ENCODE measurements around the gene SH3TC1.
A peak's percentile ranks its signal among the peaks of the same experiment; 100 is the strongest.

The SH3TC1 gene

DNA sequence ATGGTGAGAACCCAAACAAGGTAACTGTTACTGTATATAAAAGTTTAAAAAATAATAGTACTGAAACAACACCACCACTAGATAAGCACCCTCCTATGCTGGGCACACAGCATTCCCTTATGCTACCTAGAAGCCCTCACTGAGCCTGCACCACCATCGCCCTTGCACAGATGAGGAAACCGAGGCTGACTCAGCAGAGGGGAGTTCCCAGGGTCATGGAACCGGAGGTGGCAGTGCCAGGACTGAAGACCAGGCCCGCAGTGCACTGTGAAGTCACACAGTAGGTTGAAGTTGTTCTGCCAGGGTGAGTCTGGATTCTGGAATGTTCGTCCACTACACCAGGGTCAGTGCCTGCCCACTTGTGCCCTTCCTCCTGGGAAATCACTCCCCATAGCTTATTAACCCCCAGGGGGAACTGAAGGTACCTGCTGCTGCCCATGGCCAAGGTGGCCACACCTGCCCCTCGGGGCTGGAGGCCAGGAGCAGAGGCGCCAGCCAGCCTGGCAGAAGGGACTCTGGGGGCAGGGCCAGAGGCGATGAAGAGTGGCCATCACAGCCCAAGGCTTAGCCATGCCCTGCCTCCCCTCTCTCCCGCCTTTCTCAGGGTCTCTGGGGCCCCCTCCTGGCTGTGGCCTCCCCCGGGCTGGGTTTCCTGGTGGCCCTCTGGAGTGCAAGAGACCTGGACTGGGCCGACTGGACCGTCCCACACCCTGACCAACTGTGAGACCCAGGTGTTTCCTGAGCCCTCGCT is 25.4 kb upstream of the SH3TC1 start:
- no peak for DNase-seq
- Histone ChIP-seq H3K9me3 (peaks cover 0 to 6% (median 0%) of the 10 kb centered on the region in 3 donors), H3K36me3 (no peaks in the 10 kb centered on the region), H3K4me3 (no peak overlapping the region), H3K4me1 (no peaks in the 10 kb centered on the region), H3K27me3 (peaks cover 0 to 11% of the 10 kb centered on the region in 2 donors), H3K27ac (no peak overlapping the region)
- intact Hi-C loops (cut with DNase I; ENCODE audit: low total_unique reads), result no loop called here
- TF ChIP-seq, protein P1, sequence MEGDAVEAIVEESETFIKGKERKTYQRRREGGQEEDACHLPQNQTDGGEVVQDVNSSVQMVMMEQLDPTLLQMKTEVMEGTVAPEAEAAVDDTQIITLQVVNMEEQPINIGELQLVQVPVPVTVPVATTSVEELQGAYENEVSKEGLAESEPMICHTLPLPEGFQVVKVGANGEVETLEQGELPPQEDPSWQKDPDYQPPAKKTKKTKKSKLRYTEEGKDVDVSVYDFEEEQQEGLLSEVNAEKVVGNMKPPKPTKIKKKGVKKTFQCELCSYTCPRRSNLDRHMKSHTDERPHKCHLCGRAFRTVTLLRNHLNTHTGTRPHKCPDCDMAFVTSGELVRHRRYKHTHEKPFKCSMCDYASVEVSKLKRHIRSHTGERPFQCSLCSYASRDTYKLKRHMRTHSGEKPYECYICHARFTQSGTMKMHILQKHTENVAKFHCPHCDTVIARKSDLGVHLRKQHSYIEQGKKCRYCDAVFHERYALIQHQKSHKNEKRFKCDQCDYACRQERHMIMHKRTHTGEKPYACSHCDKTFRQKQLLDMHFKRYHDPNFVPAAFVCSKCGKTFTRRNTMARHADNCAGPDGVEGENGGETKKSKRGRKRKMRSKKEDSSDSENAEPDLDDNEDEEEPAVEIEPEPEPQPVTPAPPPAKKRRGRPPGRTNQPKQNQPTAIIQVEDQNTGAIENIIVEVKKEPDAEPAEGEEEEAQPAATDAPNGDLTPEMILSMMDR (IDR thresholded peaks at IDR 0.05), result no peak

DNA sequence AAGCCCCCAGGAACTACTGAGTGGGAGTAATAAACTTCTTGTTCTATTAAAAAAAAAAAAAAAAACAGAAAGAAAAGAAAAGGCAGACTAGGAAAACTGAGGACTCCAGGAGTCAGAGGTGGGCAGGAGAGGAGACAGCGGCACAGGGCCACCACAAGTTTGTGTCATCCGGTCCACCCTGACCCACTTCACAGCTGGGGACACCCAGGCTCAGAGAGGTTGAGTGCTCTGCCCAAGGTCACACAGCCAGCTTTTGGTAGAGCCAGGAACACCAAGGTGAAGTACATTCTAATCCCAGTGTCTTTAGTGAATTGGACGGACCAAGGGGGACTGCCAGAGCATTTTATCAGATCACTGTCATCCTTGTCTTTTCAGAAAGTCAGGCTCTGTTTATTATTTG is 24.1 kb upstream of the SH3TC1 start:
- H3K27ac ChIP-seq, result no peak overlapping the region
- H3K4me3 ChIP-seq, result no peak overlapping the region
- H3K27me3 ChIP-seq, result peaks cover 0 to 18% of the 10 kb centered on the region in 2 donors
- H3K36me3 ChIP-seq, result no peaks in the 10 kb centered on the region
- no peaks in the 10 kb centered on the region for H3K9me3 ChIP-seq
- DNase-seq, result no peak
- TF ChIP-seq, protein P1 (IDR thresholded peaks at IDR 0.05), result no peak
- H3K4me1 ChIP-seq, result no peaks in the 10 kb centered on the region
- intact Hi-C loops (cut with DNase I; ENCODE audit: low total_unique reads), result no loop called here

DNA sequence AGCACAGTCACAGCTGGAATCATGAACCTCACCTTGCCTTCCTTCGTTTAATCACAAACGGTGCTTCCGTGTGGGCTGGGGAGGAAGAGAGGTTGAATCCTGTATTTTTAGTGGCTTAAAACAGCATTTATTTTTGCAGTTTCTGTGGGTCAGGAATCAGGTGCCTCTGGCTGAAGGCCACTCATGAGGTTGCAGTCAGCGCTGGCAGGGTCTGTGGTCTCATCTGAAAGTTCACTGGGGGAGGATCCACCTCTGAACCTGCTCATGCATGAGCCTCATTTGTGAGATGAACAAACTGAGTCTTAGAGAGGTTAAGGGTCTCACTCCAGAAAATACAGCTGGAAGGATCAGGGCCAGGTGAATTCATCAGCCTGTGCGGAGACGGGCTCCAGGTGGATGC is 23.4 kb upstream of the SH3TC1 start:
- intact Hi-C loops (cut with DNase I; ENCODE audit: low total_unique reads), result no loop called here
- no peaks in the 10 kb centered on the region for H3K4me1 ChIP-seq
- no peak overlapping the region for H3K4me3 ChIP-seq
- peaks cover 0 to 18% of the 10 kb centered on the region in 2 donors for H3K27me3 ChIP-seq
- no peaks in the 10 kb centered on the region for H3K9me3 ChIP-seq
- no peak for DNase-seq
- H3K36me3 ChIP-seq, result no peaks in the 10 kb centered on the region
- TF ChIP-seq, protein P1 (IDR thresholded peaks at IDR 0.05), result no peak
- H3K27ac ChIP-seq, result no peak overlapping the region

DNA sequence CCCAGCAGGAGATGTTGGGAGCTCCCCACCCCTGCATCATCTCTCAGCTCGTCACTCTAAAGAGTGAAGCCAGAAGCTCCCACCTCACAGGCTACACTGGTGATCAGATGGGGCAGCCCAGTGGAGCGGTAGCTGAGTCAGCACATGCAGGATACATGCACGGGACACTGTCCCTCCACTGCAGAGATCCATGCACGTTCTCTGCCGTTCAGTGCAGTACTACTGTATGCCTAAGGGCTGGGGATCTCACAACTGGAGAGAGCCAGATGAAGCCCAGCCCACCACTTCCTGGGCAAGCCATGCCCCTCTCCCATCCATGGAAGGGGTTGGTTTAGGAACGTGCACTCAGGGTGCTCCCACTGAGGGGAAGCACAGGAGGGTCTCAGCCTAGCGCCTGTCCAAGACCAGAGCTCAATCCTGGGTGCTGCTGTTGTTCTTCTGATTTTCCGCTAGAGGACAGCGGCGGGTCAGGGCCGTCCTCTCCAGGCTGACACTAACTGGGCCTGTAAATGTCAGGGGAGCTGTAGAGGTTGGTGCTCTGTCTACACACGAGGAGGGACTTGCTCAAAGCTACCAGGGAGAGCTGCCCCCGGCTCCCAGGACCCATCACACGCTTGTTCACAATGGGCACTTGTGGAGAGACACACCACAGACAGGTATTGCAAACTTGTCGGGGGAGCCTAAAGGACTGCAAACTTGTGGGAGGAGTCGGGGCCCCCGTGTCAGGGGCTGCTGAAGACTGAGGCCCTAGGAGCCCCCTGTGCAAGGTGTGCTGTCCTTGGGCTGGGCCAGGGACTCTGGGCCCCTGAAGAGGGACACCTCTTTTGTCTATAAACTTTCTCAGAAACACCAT is 22.3 kb upstream of the SH3TC1 start:
- Histone ChIP-seq H3K36me3 (no peaks in the 10 kb centered on the region), H3K4me1 (no peaks in the 10 kb centered on the region), H3K27me3 (peaks cover 0 to 18% of the 10 kb centered on the region in 2 donors), H3K27ac (no peak overlapping the region), H3K9me3 (no peaks in the 10 kb centered on the region), H3K4me3 (no peak overlapping the region)
- intact Hi-C loops (cut with DNase I; ENCODE audit: low total_unique reads), result no loop called here
- TF ChIP-seq, protein P1 (IDR thresholded peaks at IDR 0.05), result peak; percentile 64 to 69
- no peak for DNase-seq

DNA sequence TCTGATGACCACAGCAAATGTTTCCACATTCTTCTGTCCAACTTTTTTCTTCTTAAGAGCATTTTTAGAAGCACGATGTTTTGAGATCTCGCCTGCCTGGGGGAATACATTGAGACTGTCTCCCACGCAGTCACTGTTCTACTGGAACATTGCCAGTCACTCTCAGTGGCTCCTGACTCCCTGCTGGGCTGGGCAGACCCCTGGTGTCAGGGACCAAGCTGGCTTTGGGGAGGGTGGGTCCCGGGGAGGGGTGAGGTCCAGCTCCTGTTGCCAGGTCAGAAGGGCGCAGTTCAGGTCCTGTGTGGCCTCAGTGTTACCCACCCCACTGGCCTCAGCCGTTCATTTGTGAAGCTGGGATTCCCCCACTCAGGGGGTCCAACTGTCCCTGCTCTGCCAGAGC is 21.5 kb upstream of the SH3TC1 start:
- Histone ChIP-seq H3K27ac (no peak overlapping the region), H3K4me1 (no peaks in the 10 kb centered on the region), H3K27me3 (peaks cover 0 to 21% of the 10 kb centered on the region in 2 donors), H3K36me3 (no peaks in the 10 kb centered on the region), H3K9me3 (no peaks in the 10 kb centered on the region), H3K4me3 (no peak overlapping the region)
- DNase-seq, result no peak
- TF ChIP-seq, protein P1 (IDR thresholded peaks at IDR 0.05), result no peak
- intact Hi-C loops (cut with DNase I; ENCODE audit: low total_unique reads), result no loop called here

All from tibial artery (tissue), 4 donors.